ENCODE results near the gene VPS18. TPM values are rescaled to one million over a fixed set of nuclear protein-coding genes. Genes with fewer than 3 reads are reported as not detected.

Gene VPS18
- total RNA-seq, 1 experiment from 2014 or later, result 13.3 TPM

GRCh38 chr15:40870716-40871115, 23.5 kb upstream of the VPS18 start:
- peak; percentile 1 for DNase-seq (ENCODE audit: low spot score)

- peak; percentile 1 for DNase-seq (ENCODE audit: low spot score)
Measured at GRCh38 chr15:40871749-40872617, 22.3 kb upstream of the VPS18 start.

- peak; percentile 1 for DNase-seq (ENCODE audit: low spot score)
Measured at GRCh38 chr15:40872791-40873693, 21.2 kb upstream of the VPS18 start.

- no peak for DNase-seq (ENCODE audit: low spot score)
Measured at GRCh38 chr15:40873694-40874561, 20.3 kb upstream of the VPS18 start, which contains the start of gene RHOV. TSS of gene RHOV (minus strand) at chr15:40874234. CDS start at chr15:40874139, 95 bp downstream.

- DNase-seq (ENCODE audit: low spot score), result no peak
Measured at GRCh38 chr15:40875991-40876730, 18.1 kb upstream of the VPS18 start.

GRCh38 chr15:40877694-40878093, 16.6 kb upstream of the VPS18 start:
- DNase-seq (ENCODE audit: low spot score), result no peak

- DNase-seq (ENCODE audit: low spot score), result no peak
Measured at GRCh38 chr15:40878785-40879184, 15.5 kb upstream of the VPS18 start.

- no peak for DNase-seq (ENCODE audit: low spot score)
Measured at GRCh38 chr15:40879609-40880008, 14.6 kb upstream of the VPS18 start.

- peak; percentile 1 for DNase-seq (ENCODE audit: low spot score)
Measured at GRCh38 chr15:40881351-40881750, 12.9 kb upstream of the VPS18 start.

GRCh38 chr15:40886586-40886985, 7.7 kb upstream of the VPS18 start:
- DNase-seq (ENCODE audit: low spot score), result peak; percentile 1

- no peak for DNase-seq (ENCODE audit: low spot score)
Measured at GRCh38 chr15:40889112-40889511, 5.1 kb upstream of the VPS18 start.

GRCh38 chr15:40891138-40891537, 3.1 kb upstream of the VPS18 start:
- no peak for DNase-seq (ENCODE audit: low spot score)

- DNase-seq (ENCODE audit: low spot score), result no peak
Measured at GRCh38 chr15:40891810-40892446, 2.3 kb upstream of the VPS18 start.

GRCh38 chr15:40892447-40893012, 1.7 kb upstream of the VPS18 start:
- DNase-seq (ENCODE audit: low spot score), result no peak

GRCh38 chr15:40893019-40893670, 1.1 kb upstream of the VPS18 start:
- no peak for DNase-seq (ENCODE audit: low spot score)

GRCh38 chr15:40894681-40895448, 615 bp downstream of the VPS18 start:
- peak; percentile 63 for DNase-seq (ENCODE audit: low spot score)

- DNase-seq (ENCODE audit: low spot score), result no peak
Measured at GRCh38 chr15:40899536-40900207, 5.4 kb downstream of the VPS18 start.

Measured in H4 (cell line).